Astrocyte (in vitro differentiated cells and primary cell): Measurements from ENCODE around the gene CCN6.

Experiments used
- EZH2 ChIP-seq: IDR thresholded peaks from 2 replicates; pipeline ENCODE4 v1.6.1; 2012; ENCODE audit warnings: mild to moderate bottlenecking, low read length, inconsistent platforms; ENCODE audit not compliant: insufficient read depth
- TF ChIP-seq, protein P1 (sequence below): IDR thresholded peaks from 2 replicates; pipeline ENCODE4 v1.5.1; 2011; ENCODE audit warnings: low read depth, mild to moderate bottlenecking, inconsistent platforms, low read length, moderate library complexity; ENCODE audit not compliant: insufficient read depth

DNA sequence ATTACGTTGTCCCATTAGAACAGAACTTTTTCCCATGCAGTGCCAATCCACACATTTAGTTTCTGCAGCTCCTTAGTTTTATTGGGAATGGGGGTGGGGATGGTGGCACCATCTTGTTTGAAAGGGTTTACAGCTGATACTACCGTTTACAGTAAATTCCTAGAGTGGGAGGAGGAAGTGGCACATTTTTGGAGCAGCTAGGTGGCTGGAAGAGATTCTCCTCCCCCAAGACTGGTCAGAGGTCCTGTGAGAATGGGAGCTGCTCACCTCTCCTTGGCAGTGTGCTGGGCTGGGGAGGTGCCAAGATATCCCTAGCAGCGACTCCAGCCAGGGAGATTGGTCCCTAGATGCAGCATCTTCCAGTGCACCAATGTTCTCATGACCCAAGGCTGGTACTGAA, 12.4 kb upstream of the CCN6 start:
- TF ChIP-seq, protein P1, sequence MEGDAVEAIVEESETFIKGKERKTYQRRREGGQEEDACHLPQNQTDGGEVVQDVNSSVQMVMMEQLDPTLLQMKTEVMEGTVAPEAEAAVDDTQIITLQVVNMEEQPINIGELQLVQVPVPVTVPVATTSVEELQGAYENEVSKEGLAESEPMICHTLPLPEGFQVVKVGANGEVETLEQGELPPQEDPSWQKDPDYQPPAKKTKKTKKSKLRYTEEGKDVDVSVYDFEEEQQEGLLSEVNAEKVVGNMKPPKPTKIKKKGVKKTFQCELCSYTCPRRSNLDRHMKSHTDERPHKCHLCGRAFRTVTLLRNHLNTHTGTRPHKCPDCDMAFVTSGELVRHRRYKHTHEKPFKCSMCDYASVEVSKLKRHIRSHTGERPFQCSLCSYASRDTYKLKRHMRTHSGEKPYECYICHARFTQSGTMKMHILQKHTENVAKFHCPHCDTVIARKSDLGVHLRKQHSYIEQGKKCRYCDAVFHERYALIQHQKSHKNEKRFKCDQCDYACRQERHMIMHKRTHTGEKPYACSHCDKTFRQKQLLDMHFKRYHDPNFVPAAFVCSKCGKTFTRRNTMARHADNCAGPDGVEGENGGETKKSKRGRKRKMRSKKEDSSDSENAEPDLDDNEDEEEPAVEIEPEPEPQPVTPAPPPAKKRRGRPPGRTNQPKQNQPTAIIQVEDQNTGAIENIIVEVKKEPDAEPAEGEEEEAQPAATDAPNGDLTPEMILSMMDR: no peak
- no peak for TF ChIP-seq EZH2
